MV-4-11 (cell line): ENCODE measurements around the gene TNXB.
"Not testable (repeated sequence)": the region's sequence is repeated elsewhere in the genome, so short reads cannot be mapped to it uniquely, and the experiment has no call there.

ENCODE experiments used
- DNase-seq: peaks from one replicate; lab custom pipeline; 2025; lab: John Stamatoyannopoulos, UW

The TNXB gene

GRCh38 chr6:32109114-32109764, at the start of gene TNXB:
Gene TNXB (minus strand): TSS chr6:32109338. CDS start chr6:32098198, 11,140 bp downstream.
- no peak for DNase-seq

GRCh38 chr6:32158052-32158451, 48.9 kb upstream of the TNXB start:
- DNase-seq = no peak

GRCh38 chr6:32156891-32157290, 47.8 kb upstream of the TNXB start:
- DNase-seq = no peak

GRCh38 chr6:32154514-32155161, 45.5 kb upstream of the TNXB start:
- no peak for DNase-seq

GRCh38 chr6:32153564-32154513, 44.7 kb upstream of the TNXB start, which contains the start of gene PPT2:
Gene PPT2 (plus strand): TSS chr6:32154141. CDS start chr6:32154595, 454 bp downstream.
- DNase-seq = no peak

GRCh38 chr6:32152769-32153563, 43.8 kb upstream of the TNXB start:
- DNase-seq = no peak

- no peak for DNase-seq
Measured at GRCh38 chr6:32151863-32152768, 43.0 kb upstream of the TNXB start, which contains the start of gene PRRT1. Gene PRRT1 (minus strand): TSS chr6:32151939. CDS start chr6:32151827, 112 bp downstream.

- DNase-seq = no peak
Measured at GRCh38 chr6:32151181-32151862, 42.2 kb upstream of the TNXB start.

GRCh38 chr6:32149932-32150870, 41.1 kb upstream of the TNXB start:
- no peak for DNase-seq

GRCh38 chr6:32149092-32149755, 40.1 kb upstream of the TNXB start:
- no peak for DNase-seq

GRCh38 chr6:32148289-32149091, 39.4 kb upstream of the TNXB start:
- DNase-seq = no peak

GRCh38 chr6:32147401-32148132, 38.4 kb upstream of the TNXB start:
- DNase-seq = no peak

GRCh38 chr6:32146687-32147086, 37.5 kb upstream of the TNXB start:
- DNase-seq = no peak

GRCh38 chr6:32146287-32146686, 37.1 kb upstream of the TNXB start:
- DNase-seq = no peak

GRCh38 chr6:32144238-32144637, 35.1 kb upstream of the TNXB start:
- not testable (repeated sequence) for DNase-seq

GRCh38 chr6:32140420-32141046, 31.4 kb upstream of the TNXB start:
- no peak for DNase-seq
